Stimulated activated naive CD8-positive, alpha-beta T cell treated with anti-CD3 and anti-CD28 coated beads, Interleukin-15, Interleukin-2, amounts not matched to agents 100 ng/mL and 50 ng/mL, for 24 hours (primary cell): Measurements from ENCODE around the gene LYRM2.
A peak's percentile ranks its signal among the peaks of the same experiment; 100 is the strongest.
"Not testable (repeated sequence)": the region's sequence is repeated elsewhere in the genome, so short reads cannot be mapped to it uniquely, and the experiment has no call there.

ENCODE experiments used
- H3K27ac Mint-ChIP-seq: one replicate; pipeline ENCODE4 v1.8.0; 2021; ENCODE audit warnings: mild to moderate bottlenecking, mixed read lengths
- H3K27me3 Mint-ChIP-seq: one replicate; pipeline ENCODE4 v1.8.0; 2021; ENCODE audit warnings: mixed read lengths
- H3K36me3 Mint-ChIP-seq: one replicate; pipeline ENCODE4 v1.8.0; 2021; ENCODE audit warnings: low read depth, mixed read lengths
- H3K4me1 Mint-ChIP-seq: one replicate; pipeline ENCODE4 v1.8.0; 2021; ENCODE audit warnings: low read depth, mixed read lengths
- H3K4me3 Mint-ChIP-seq: one replicate; pipeline ENCODE4 v1.8.0; 2021; ENCODE audit warnings: mild to moderate bottlenecking, mixed read lengths
- H3K9me3 Mint-ChIP-seq: one replicate; pipeline ENCODE4 v1.8.0; 2021; ENCODE audit warnings: mixed read lengths

Gene LYRM2

DNA sequence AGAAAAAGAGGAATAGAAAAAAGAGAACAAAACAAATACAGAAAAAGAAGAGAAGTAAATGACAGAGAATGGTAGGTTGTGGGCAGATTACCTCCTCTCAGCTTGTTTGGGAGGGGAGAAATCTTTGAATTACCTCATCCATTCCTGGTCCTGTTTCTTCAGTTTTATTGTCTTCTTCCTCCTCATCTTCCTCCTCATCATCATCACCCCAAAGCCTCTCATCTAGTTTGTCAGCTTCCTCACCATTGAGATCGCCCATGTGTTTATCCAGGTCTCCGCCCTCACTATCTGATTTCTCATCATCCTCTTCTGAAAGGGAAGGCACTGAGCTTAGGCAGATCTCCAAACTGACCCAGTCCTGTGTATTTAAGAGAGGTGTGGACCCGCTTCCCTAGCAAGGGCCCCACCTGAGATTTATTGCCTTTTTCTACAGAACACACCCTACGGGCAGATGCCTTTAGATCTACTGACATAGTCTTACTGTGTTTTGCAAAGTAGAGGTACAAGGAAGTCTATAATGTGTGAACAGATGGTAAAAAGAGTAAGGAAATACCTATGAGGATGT is 24.2 kb upstream of the LYRM2 start:
- Mint-ChIP-seq H3K4me3 (no peak overlapping the region), H3K9me3 (no peaks in the 10 kb centered on the region), H3K27me3 (no peaks in the 10 kb centered on the region), H3K36me3 (peaks cover 66% of the 10 kb centered on the region), H3K27ac (no peak overlapping the region), H3K4me1 (no peaks in the 10 kb centered on the region)

DNA sequence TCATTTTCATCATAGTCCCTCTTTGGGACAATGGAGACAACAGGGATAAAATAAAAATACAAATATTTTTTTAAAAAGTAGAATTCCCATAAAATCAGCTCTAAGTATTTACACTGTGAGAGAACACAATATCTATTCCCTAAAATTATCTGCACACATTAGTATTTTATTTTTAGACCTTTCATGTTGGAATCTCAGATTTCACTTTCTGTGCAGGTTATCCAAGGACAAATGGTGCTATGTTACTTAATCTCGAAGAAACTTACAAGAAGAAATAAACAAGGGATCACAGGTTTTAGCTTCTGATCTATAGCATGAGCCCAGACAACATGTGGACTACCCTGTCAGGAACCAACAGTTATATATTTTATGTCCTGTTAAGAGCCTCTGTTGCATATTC is 23.0 kb upstream of the LYRM2 start:
- H3K4me3 Mint-ChIP-seq = no peak overlapping the region
- peaks cover 70% of the 10 kb centered on the region for H3K36me3 Mint-ChIP-seq
- no peaks in the 10 kb centered on the region for H3K9me3 Mint-ChIP-seq
- no peak overlapping the region for H3K27ac Mint-ChIP-seq
- H3K4me1 Mint-ChIP-seq = no peaks in the 10 kb centered on the region
- H3K27me3 Mint-ChIP-seq = no peaks in the 10 kb centered on the region

DNA sequence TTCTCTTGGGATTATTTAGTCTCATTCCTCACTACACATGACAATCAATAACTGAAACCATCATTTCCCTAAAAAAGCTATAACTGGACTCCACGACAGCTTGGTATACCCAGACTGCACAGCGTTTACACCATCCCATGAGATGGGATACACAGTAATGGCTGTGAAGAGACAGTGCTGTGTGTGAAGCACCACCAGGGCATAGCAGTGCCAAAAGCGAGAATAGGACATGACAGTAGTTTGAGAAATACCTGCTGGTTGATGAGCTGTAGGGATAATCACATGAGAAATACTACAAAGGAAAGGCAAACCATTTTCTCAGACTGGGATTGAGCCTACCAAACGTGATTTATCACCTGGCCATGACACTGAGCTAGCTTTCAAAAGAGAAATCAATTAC is 22.4 kb upstream of the LYRM2 start:
- no peaks in the 10 kb centered on the region for H3K9me3 Mint-ChIP-seq
- no peaks in the 10 kb centered on the region for H3K4me1 Mint-ChIP-seq
- H3K27ac Mint-ChIP-seq = no peak overlapping the region
- H3K36me3 Mint-ChIP-seq = peaks cover 70% of the 10 kb centered on the region
- no peaks in the 10 kb centered on the region for H3K27me3 Mint-ChIP-seq
- H3K4me3 Mint-ChIP-seq = no peak overlapping the region

GRCh38 chr6:89657445-89658158 is 19.1 kb upstream of the LYRM2 start:
- Mint-ChIP-seq H3K36me3 (peaks cover 79% of the 10 kb centered on the region), H3K4me1 (no peaks in the 10 kb centered on the region), H3K27ac (no peak overlapping the region), H3K9me3 (no peaks in the 10 kb centered on the region), H3K27me3 (no peaks in the 10 kb centered on the region), H3K4me3 (no peak overlapping the region)

- H3K27me3 Mint-ChIP-seq = no peaks in the 10 kb centered on the region
- H3K4me1 Mint-ChIP-seq = no peaks in the 10 kb centered on the region
- no peak overlapping the region for H3K4me3 Mint-ChIP-seq
- no peak overlapping the region for H3K27ac Mint-ChIP-seq
- peaks cover 80% of the 10 kb centered on the region for H3K36me3 Mint-ChIP-seq
- no peaks in the 10 kb centered on the region for H3K9me3 Mint-ChIP-seq
Measured at GRCh38 chr6:89655122-89655521, 16.6 kb upstream of the LYRM2 start.

GRCh38 chr6:89650579-89650978 is 12.0 kb upstream of the LYRM2 start:
- peaks cover 80% of the 10 kb centered on the region for H3K36me3 Mint-ChIP-seq
- H3K27ac Mint-ChIP-seq = no peak overlapping the region
- H3K4me3 Mint-ChIP-seq = no peak overlapping the region
- H3K4me1 Mint-ChIP-seq = no peaks in the 10 kb centered on the region
- no peaks in the 10 kb centered on the region for H3K9me3 Mint-ChIP-seq
- H3K27me3 Mint-ChIP-seq = no peaks in the 10 kb centered on the region

GRCh38 chr6:89649682-89650081 is 11.1 kb upstream of the LYRM2 start:
- H3K4me1 Mint-ChIP-seq = no peaks in the 10 kb centered on the region
- H3K4me3 Mint-ChIP-seq = no peak overlapping the region
- H3K36me3 Mint-ChIP-seq = peaks cover 77% of the 10 kb centered on the region

DNA sequence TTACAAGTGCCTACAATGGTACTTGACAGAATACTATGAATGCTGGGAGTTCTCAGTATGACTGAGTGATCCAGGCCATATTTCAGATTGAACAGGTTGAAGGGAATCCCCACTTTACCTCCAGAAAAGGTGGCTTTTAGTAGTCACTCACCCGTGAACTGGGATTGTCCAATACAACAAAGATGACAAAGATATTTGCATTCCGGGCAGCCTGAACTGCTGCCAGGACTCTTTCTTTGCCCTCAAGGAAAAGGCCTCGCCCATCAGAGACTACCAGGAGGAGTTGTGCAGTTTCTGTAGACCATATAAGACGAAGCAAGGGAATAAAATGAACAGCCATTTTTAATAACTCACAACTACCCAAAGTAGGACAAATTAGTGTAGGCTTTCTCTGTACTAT is 6.3 kb upstream of the LYRM2 start:
- Mint-ChIP-seq H3K4me1 (no peaks in the 10 kb centered on the region), H3K36me3 (peaks cover 65% of the 10 kb centered on the region), H3K27ac (no peak overlapping the region), H3K4me3 (no peak overlapping the region), H3K27me3 (no peaks in the 10 kb centered on the region), H3K9me3 (no peaks in the 10 kb centered on the region)

More at GRCh38 chr6:89649682-89650081, 11.1 kb upstream of the LYRM2 start:
- Mint-ChIP-seq H3K27me3 (no peaks in the 10 kb centered on the region), H3K9me3 (no peaks in the 10 kb centered on the region), H3K27ac (no peak overlapping the region)

DNA sequence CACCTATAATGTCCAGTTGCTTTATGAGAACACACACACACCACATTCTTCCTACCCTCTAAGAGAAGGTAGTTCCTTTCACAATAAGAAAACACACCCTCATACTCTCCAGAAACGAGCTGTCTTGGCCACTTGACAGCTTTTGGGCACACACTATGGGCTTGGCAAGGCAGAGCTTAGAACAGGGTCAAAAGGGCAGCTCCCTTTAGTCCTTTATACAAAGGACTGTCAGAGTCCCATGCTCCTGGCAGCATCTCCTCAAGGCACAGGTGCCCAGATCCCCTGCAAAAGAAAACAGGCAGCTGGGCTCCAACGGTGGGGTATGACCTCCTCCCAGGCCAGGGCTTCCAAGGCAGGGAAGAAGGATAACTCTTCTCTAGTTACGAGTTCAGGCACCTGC is 4.9 kb upstream of the LYRM2 start:
- Mint-ChIP-seq H3K27me3 (no peaks in the 10 kb centered on the region), H3K9me3 (no peaks in the 10 kb centered on the region), H3K27ac (no peak overlapping the region), H3K4me3 (no peak overlapping the region), H3K4me1 (peaks cover 12% of the 10 kb centered on the region), H3K36me3 (peaks cover 55% of the 10 kb centered on the region)

- Mint-ChIP-seq H3K27ac (no peak overlapping the region), H3K27me3 (no peaks in the 10 kb centered on the region), H3K4me3 (no peak overlapping the region), H3K36me3 (peaks cover 54% of the 10 kb centered on the region), H3K9me3 (no peaks in the 10 kb centered on the region), H3K4me1 (peaks cover 16% of the 10 kb centered on the region)
Measured at GRCh38 chr6:89642956-89643355, 4.4 kb upstream of the LYRM2 start.

DNA sequence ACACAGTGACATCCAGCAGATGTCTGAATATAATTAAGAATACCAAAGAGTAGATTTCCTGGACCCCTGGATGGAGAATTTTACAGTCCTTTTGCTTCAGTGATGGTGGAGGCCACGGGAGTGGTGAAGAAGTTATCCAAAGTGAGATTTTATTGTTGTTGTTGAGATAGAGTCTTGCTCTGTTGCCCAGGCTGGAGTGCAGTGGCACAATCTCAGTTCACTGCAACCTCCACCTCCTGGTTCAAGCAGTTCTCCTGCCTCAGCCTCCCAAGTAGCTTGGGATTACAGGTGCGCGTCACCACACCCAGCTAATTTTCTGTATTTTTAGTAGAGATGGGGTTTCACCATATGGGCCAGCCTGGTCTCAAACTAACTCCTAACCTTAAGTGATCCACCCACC is 3.0 kb upstream of the LYRM2 start:
- H3K4me3 Mint-ChIP-seq, H3K27me3 Mint-ChIP-seq, H3K9me3 Mint-ChIP-seq, H3K27ac Mint-ChIP-seq: not testable (repeated sequence)
- peaks cover 21% of the 10 kb centered on the region for H3K4me1 Mint-ChIP-seq
- H3K36me3 Mint-ChIP-seq = peaks cover 51% of the 10 kb centered on the region

DNA sequence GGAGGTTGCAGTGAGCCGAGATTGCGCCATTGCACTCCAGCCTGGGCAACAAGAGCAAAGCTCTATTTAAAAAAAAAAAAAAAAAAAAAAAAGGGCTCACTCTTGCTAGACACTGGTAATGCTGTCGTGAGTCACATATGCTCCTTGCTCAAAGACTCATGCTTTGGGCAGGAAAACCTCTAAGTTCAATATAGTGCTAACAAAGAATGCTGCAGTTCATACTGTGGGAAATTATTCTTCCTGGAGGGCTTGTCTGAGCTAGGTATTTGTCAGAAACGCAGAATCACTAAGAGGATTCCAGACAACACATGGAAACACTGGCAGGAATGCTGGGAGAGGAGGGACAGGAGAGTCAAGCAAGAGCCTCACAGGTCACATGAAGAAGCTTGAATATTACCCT is 2.3 kb upstream of the LYRM2 start:
- H3K4me3 Mint-ChIP-seq = no peak overlapping the region
- H3K36me3 Mint-ChIP-seq = peaks cover 51% of the 10 kb centered on the region
- no peaks in the 10 kb centered on the region for H3K9me3 Mint-ChIP-seq
- H3K27me3 Mint-ChIP-seq = no peaks in the 10 kb centered on the region
- peak overlapping the region; percentile 41 for H3K27ac Mint-ChIP-seq
- H3K4me1 Mint-ChIP-seq = peaks cover 21% of the 10 kb centered on the region

GRCh38 chr6:89637960-89638319 is 607 bp downstream of the LYRM2 start:
- H3K4me1 Mint-ChIP-seq = peaks cover 21% of the 10 kb centered on the region
- H3K9me3 Mint-ChIP-seq = no peaks in the 10 kb centered on the region
- H3K4me3 Mint-ChIP-seq = peak overlapping the region; percentile 88
- H3K27me3 Mint-ChIP-seq = no peaks in the 10 kb centered on the region
- H3K27ac Mint-ChIP-seq = peak overlapping the region; percentile 98
- peaks cover 52% of the 10 kb centered on the region for H3K36me3 Mint-ChIP-seq

DNA sequence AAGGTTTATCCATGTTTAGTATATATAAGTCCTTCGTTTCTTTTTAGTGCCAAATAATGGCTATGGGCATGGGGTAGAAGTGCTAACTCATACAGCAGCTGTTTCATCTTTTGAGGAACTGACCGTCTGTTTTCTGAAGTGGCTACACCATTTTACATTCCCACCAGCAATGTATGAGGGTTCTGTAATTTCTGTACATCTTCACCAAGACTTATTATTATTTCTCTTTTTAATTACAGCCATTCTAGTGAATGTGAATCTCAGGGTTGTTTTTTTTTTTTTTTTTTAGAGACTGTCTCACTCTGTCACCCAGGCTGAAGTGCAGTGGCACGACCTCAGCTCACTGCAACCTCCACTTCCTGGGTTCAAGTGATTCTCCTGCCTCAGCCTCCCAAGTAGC is 2.1 kb downstream of the LYRM2 start:
- not testable (repeated sequence) for H3K9me3 Mint-ChIP-seq, H3K27ac Mint-ChIP-seq, H3K27me3 Mint-ChIP-seq, H3K4me3 Mint-ChIP-seq
- H3K36me3 Mint-ChIP-seq = peaks cover 42% of the 10 kb centered on the region
- H3K4me1 Mint-ChIP-seq = peaks cover 21% of the 10 kb centered on the region

DNA sequence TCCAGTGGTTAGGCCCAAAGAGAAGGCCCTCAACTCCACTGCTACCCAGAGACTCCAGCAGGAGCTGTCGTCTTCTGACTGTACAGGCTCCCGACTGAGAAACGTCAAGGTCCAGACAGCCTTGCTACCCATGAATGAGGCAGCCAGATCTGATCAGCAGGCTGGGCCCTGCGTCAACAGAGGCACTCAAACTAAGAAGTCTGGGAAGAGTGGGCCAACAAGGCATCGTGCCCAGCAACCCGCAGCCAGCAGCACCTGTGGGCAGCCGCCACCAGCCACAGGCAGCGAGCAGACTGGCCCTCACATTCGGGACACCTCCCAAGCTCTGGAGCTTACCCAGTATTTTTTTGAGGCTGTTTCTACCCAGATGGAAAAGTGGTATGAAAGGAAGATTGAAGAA is 8.1 kb downstream of the LYRM2 start:
- Mint-ChIP-seq H3K4me3 (no peak overlapping the region), H3K4me1 (no peaks in the 10 kb centered on the region), H3K27me3 (no peaks in the 10 kb centered on the region), H3K27ac (no peak overlapping the region), H3K36me3 (peaks cover 11% of the 10 kb centered on the region), H3K9me3 (no peaks in the 10 kb centered on the region)

- no peaks in the 10 kb centered on the region for H3K36me3 Mint-ChIP-seq
- H3K4me1 Mint-ChIP-seq = no peaks in the 10 kb centered on the region
- H3K27ac Mint-ChIP-seq = no peak overlapping the region
- no peak overlapping the region for H3K4me3 Mint-ChIP-seq
- no peaks in the 10 kb centered on the region for H3K27me3 Mint-ChIP-seq
- no peaks in the 10 kb centered on the region for H3K9me3 Mint-ChIP-seq
Measured at GRCh38 chr6:89623749-89624148, 14.8 kb downstream of the LYRM2 start.
